Fibroblast of lung (primary cell): ENCODE data around the gene NTSR2.
A peak's percentile ranks its signal among the peaks of the same experiment; 100 is the strongest.

Source experiments
- EZH2 ChIP-seq: IDR thresholded peaks from 2 replicates; pipeline ENCODE4 v1.5.1; 2012; ENCODE audit warnings: low read length, control low read depth, mild to moderate bottlenecking; ENCODE audit errors: missing control alignments
- TF ChIP-seq, protein P1 (sequence below), 2 donors: IDR thresholded peaks in 1 of 2; conservative IDR thresholded peaks in 1 of 2; 1 replicate in 1 of 2; 2 replicates in 1 of 2; pipeline ENCODE4 v1.5.1; 2011 to 2012; ENCODE audit warnings: low read length in 2 of 2, control low read depth in 1 of 2, inconsistent platforms in 1 of 2, low read depth in 1 of 2, mild to moderate bottlenecking in 1 of 2

DNA sequence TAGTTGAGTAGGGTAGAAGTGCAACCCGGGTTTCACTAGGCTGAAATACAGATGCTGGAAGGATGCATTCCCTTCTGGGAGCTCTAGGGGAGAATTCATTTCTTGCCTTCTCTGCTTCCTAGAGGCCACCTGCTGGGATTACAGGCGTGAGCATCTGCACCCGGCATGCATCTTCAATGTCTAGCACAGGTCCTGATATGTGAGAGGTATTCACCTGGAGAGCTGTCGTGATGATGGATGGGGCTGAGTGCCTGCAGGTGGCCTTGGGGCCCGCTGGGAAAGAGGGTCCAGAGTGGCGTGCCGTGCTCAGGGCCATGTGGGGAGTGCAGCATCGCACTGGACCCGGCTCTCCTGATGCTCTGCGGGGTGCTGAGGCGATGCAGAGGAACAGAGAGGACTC, 6.6 kb upstream of the NTSR2 start:
- TF ChIP-seq, protein P1, sequence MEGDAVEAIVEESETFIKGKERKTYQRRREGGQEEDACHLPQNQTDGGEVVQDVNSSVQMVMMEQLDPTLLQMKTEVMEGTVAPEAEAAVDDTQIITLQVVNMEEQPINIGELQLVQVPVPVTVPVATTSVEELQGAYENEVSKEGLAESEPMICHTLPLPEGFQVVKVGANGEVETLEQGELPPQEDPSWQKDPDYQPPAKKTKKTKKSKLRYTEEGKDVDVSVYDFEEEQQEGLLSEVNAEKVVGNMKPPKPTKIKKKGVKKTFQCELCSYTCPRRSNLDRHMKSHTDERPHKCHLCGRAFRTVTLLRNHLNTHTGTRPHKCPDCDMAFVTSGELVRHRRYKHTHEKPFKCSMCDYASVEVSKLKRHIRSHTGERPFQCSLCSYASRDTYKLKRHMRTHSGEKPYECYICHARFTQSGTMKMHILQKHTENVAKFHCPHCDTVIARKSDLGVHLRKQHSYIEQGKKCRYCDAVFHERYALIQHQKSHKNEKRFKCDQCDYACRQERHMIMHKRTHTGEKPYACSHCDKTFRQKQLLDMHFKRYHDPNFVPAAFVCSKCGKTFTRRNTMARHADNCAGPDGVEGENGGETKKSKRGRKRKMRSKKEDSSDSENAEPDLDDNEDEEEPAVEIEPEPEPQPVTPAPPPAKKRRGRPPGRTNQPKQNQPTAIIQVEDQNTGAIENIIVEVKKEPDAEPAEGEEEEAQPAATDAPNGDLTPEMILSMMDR (conservative IDR thresholded peaks at IDR 0.05 in 1 of 2, IDR thresholded peaks at IDR 0.05 in 1 of 2; ENCODE audit: low read depth in 1 of 2, low read length in 2 of 2): peak in 1 of 2 donors; percentile 13
- TF ChIP-seq EZH2: no peak
